OCI-LY7 (cell line): ENCODE data around the gene VAMP8. TPM values are rescaled to one million over a fixed set of nuclear protein-coding genes. Genes with fewer than 3 reads are reported as not detected.

Experiments
- BruUV-seq: library from RNA; stranded (reverse); fragments of 400-500 nt; replicated peaks from 2 replicates; lab custom pipeline; 2021; lab: Mats Ljungman, UMichigan
- CTCF ChIA-PET: fragments of 300-600 bp; sonication (Branson Sonifier 250); formaldehyde crosslinking; loops from one replicate; lab custom pipeline; 2022; ENCODE audit warnings: antibody characterized with exemption; ENCODE audit not compliant: unreplicated experiment; lab: Charles Lee
- POLR2A ChIA-PET: fragments of 300-600 bp; sonication (Branson Sonifier 250); formaldehyde crosslinking; loops from one replicate; lab custom pipeline; 2022; ENCODE audit warnings: antibody characterized with exemption; lab: Charles Lee
- DNase-seq: peaks from one replicate; pipeline ENCODE4 v3.0.0-alpha.2; 2015; ENCODE audit warnings: low spot score
- H2AFZ ChIP-seq: fragments of 200-600 bp; sonication (generic), shearing (Covaris generic); 2 replicates; pipeline ENCODE4 v1.6.1; 2014; ENCODE audit warnings: mild to moderate bottlenecking, antibody characterized with exemption, low read length, moderate library complexity
- H3K27ac ChIP-seq: fragments of 200-600 bp; sonication (generic); 2 replicates; pipeline ENCODE4 v1.5.1; 2014; ENCODE audit warnings: mixed run types, low read depth, mild to moderate bottlenecking, moderate library complexity, low read length, inconsistent platforms; ENCODE audit not compliant: poor library complexity, severe bottlenecking
- H3K36me3 ChIP-seq: fragments of 200-600 bp; sonication (generic); 2 replicates; pipeline ENCODE4 v1.6.1; 2014; ENCODE audit warnings: mild to moderate bottlenecking, antibody characterized with exemption, low read length, moderate library complexity, mixed read lengths; ENCODE audit not compliant: insufficient read depth
- H3K4me1 ChIP-seq: fragments of 200-600 bp; sonication (generic); 2 replicates; pipeline ENCODE4 v1.5.1; 2014; ENCODE audit warnings: mild to moderate bottlenecking, low read length; ENCODE audit not compliant: insufficient read depth, poor library complexity, severe bottlenecking
- H3K4me2 ChIP-seq: fragments of 200-600 bp; sonication (generic); 2 replicates; pipeline ENCODE4 v1.6.1; 2014; ENCODE audit warnings: mild to moderate bottlenecking, low read length
- H3K4me3 ChIP-seq: fragments of 200-600 bp; sonication (generic); 2 replicates; pipeline ENCODE4 v1.5.1; 2014; ENCODE audit warnings: mild to moderate bottlenecking, low read depth, low read length; ENCODE audit not compliant: poor library complexity, severe bottlenecking
- H3K79me2 ChIP-seq: fragments of 200-600 bp; sonication (generic); 2 replicates; pipeline ENCODE4 v1.6.1; 2016; ENCODE audit warnings: low read depth, mild to moderate bottlenecking, low read length, moderate library complexity, mixed read lengths; ENCODE audit not compliant: insufficient read depth
- H3K9me2 ChIP-seq: fragments of 200-600 bp; sonication (generic); 2 replicates; pipeline ENCODE4 v1.6.1; 2016; ENCODE audit warnings: mild to moderate bottlenecking, low read length, mixed read lengths; ENCODE audit not compliant: insufficient read depth
- H3K9me3 ChIP-seq: fragments of 200-600 bp; sonication (generic); 2 replicates; pipeline ENCODE4 v1.6.1; 2014; ENCODE audit warnings: mild to moderate bottlenecking, mixed run types, low read length, mixed read lengths
- H4K20me1 ChIP-seq: fragments of 200-600 bp; sonication (generic); 2 replicates; pipeline ENCODE4 v1.6.1; 2014; ENCODE audit warnings: mild to moderate bottlenecking, antibody characterized with exemption, low read length, moderate library complexity, mixed read lengths; ENCODE audit not compliant: insufficient read depth
- CTCF ChIP-seq: fragments of 200-600 bp; sonication (generic); conservative IDR thresholded peaks from 2 replicates; pipeline ENCODE4 v1.5.1; 2014; ENCODE audit warnings: mild to moderate bottlenecking, antibody characterized with exemption, low read length, moderate library complexity, mixed read lengths
- EZH2phosphoT487 ChIP-seq: fragments of 200-600 bp; sonication (generic); IDR thresholded peaks from 2 replicates; pipeline ENCODE4 v1.6.1; 2018; ENCODE audit warnings: low read depth, borderline replicate concordance, mild to moderate bottlenecking, mixed run types, antibody characterized with exemption, low read length, moderate library complexity, mixed read lengths
- intact Hi-C: fragments of 100-400 bp; cut with micrococcal nuclease; formaldehyde crosslinking; loops from one replicate; pipeline ENCODE4 v1.10.0; 2022; ENCODE audit not compliant: unreplicated experiment
- total RNA-seq, 2 experiments: library from RNA; depleted of rRNA in 1 of 2; stranded (reverse); fragments of >200 nt in 1 of 2; shearing (Covaris generic) in 1 of 2; gene quantifications; 2 replicates each; pipeline ENCODE4 v1.2.3, GENCODE V29; 2014 to 2022

VAMP8 gene
- total RNA-seq, 2 experiments from 2014 or later, result 112 to 152 TPM

- BruUV-seq, result no TSS peak
- intact Hi-C loops, result no loop called here
These were observed 43.3 kb upstream of the VAMP8 start for GRCh38 chr2:85534099-85534498.

GRCh38 chr2:85534881-85535280 lies 42.5 kb upstream of the VAMP8 start:
- H3K27ac ChIP-seq, result no peak overlapping the region
- no peaks in the 10 kb centered on the region for H3K9me3 ChIP-seq
- H3K4me3 ChIP-seq, result no peak overlapping the region
- peaks cover 2% of the 10 kb centered on the region for H4K20me1 ChIP-seq
- no peaks in the 10 kb centered on the region for H3K9me2 ChIP-seq
- peaks cover 11% of the 10 kb centered on the region for H3K4me1 ChIP-seq
- H3K79me2 ChIP-seq, result peaks cover 25% of the 10 kb centered on the region
- no peak overlapping the region for H3K4me2 ChIP-seq
- ChIA-PET POLR2A (interaction anchor here (1.0 to 1.2 kb wide), 2 partner anchors 10 to 11 kb away, joined by 5 read pairs; no protein-coding TSS in a partner anchor), CTCF (no interaction called here)
- DNase-seq, result no peak
- H3K36me3 ChIP-seq, result peaks cover 9% of the 10 kb centered on the region
- no TSS peak for BruUV-seq
- TF ChIP-seq CTCF (no peak), EZH2phosphoT487 (no peak)
- H2AFZ ChIP-seq, result no peak overlapping the region
- intact Hi-C loops, result loop anchor here (5.0 kb wide), 1 partner anchor 98 kb away; no protein-coding TSS in a partner anchor

More at GRCh38 chr2:85534099-85534498, 43.3 kb upstream of the VAMP8 start:
- no peak for DNase-seq
- Histone ChIP-seq H3K4me1 (peaks cover 11% of the 10 kb centered on the region), H4K20me1 (no peaks in the 10 kb centered on the region), H3K9me2 (no peaks in the 10 kb centered on the region), H3K4me2 (no peak overlapping the region), H2AFZ (no peak overlapping the region), H3K79me2 (peaks cover 17% of the 10 kb centered on the region), H3K27ac (no peak overlapping the region), H3K4me3 (no peak overlapping the region), H3K9me3 (no peaks in the 10 kb centered on the region), H3K36me3 (peaks cover under 1% of the 10 kb centered on the region)
- CTCF ChIA-PET, result no interaction called here
- TF ChIP-seq CTCF (no peak), EZH2phosphoT487 (no peak)
- POLR2A ChIA-PET, result interaction anchor here (1.0 to 1.2 kb wide), 2 partner anchors 9 to 12 kb away, joined by 5 read pairs; no protein-coding TSS in a partner anchor

GRCh38 chr2:85536479-85536878 lies 40.9 kb upstream of the VAMP8 start:
- no TSS peak for BruUV-seq
- Histone ChIP-seq H3K4me3 (no peak overlapping the region), H3K9me2 (no peaks in the 10 kb centered on the region), H4K20me1 (peaks cover 17% of the 10 kb centered on the region), H3K36me3 (peaks cover 25% of the 10 kb centered on the region), H3K4me2 (no peak overlapping the region), H3K79me2 (peaks cover 41% of the 10 kb centered on the region), H3K9me3 (no peaks in the 10 kb centered on the region), H3K4me1 (peaks cover 22% of the 10 kb centered on the region), H3K27ac (no peak overlapping the region), H2AFZ (no peak overlapping the region)
- ChIA-PET CTCF (no interaction called here), POLR2A (interaction anchor here (0.7 to 6.7 kb wide), 7 partner anchors 9 to 209 kb away, joined by 3 to 48 read pairs (median 4); partner anchors contain the start of genes TGOLN2 and VAMP8)
- DNase-seq, result no peak
- intact Hi-C loops, result loop anchor here (5.0 kb wide), 1 partner anchor 99 kb away; no protein-coding TSS in a partner anchor
- TF ChIP-seq CTCF, result no peak
- TF ChIP-seq EZH2phosphoT487, result no peak
